ENCODE results near the gene SLC45A2. TPM values are rescaled to one million over a fixed set of nuclear protein-coding genes. Genes with fewer than 3 reads are reported as not detected.

The SLC45A2 gene
- total RNA-seq, 1 experiment from 2014 or later = 0.28 TPM

- CTCF ChIA-PET = no interaction called here
- Histone ChIP-seq H3K36me3 (ENCODE audit: insufficient read depth, low read length, poor library complexity, severe bottlenecking) (no peaks in the 10 kb centered on the region), H3K27ac (ENCODE audit: low read depth, low read length, poor library complexity, severe bottlenecking) (no peak overlapping the region), H3K27me3 (replicated peaks; ENCODE audit: insufficient read depth, low read depth, low read length, poor library complexity) (no peaks in the 10 kb centered on the region), H3K4me1 (ENCODE audit: insufficient read depth, low read length, poor library complexity, severe bottlenecking) (no peaks in the 10 kb centered on the region), H3K4me3 (ENCODE audit: low read depth, low read length, poor library complexity, severe bottlenecking) (no peak overlapping the region), H3K9me3 (ENCODE audit: low read depth, low read length, poor library complexity, severe bottlenecking) (no peaks in the 10 kb centered on the region)
- POLR2A ChIA-PET (ENCODE audit: low non-redundant PET) = no interaction called here
- BruUV-seq (replicated peaks) = no TSS peak
- TF ChIP-seq EZH2 (IDR thresholded peaks at IDR 0.05; ENCODE audit: borderline replicate concordance, low read depth, low read length, poor library complexity, severe bottlenecking) (no peak), CTCF (conservative IDR thresholded peaks at IDR 0.05; ENCODE audit: low read depth, low read length) (no peak)
- intact Hi-C loops (cut with micrococcal nuclease; ENCODE audit: unreplicated experiment) = no loop called here
- DNase-seq (ENCODE audit: low spot score) = no peak
Measured at GRCh38 chr5:34001241-34001841, 16.8 kb upstream of the SLC45A2 start.

- Histone ChIP-seq H3K36me3 (ENCODE audit: insufficient read depth, low read length, poor library complexity, severe bottlenecking) (no peaks in the 10 kb centered on the region), H3K27ac (ENCODE audit: low read depth, low read length, poor library complexity, severe bottlenecking) (no peak overlapping the region), H3K4me3 (ENCODE audit: low read depth, low read length, poor library complexity, severe bottlenecking) (no peak overlapping the region), H3K4me1 (ENCODE audit: insufficient read depth, low read length, poor library complexity, severe bottlenecking) (no peaks in the 10 kb centered on the region), H3K9me3 (ENCODE audit: low read depth, low read length, poor library complexity, severe bottlenecking) (no peaks in the 10 kb centered on the region), H3K27me3 (replicated peaks; ENCODE audit: insufficient read depth, low read depth, low read length, poor library complexity) (no peaks in the 10 kb centered on the region)
- ChIA-PET CTCF (no interaction called here), POLR2A (ENCODE audit: low non-redundant PET) (no interaction called here)
- TF ChIP-seq EZH2 (IDR thresholded peaks at IDR 0.05; ENCODE audit: borderline replicate concordance, low read depth, low read length, poor library complexity, severe bottlenecking) = no peak
- TF ChIP-seq CTCF (conservative IDR thresholded peaks at IDR 0.05; ENCODE audit: low read depth, low read length) = no peak
- intact Hi-C loops (cut with micrococcal nuclease; ENCODE audit: unreplicated experiment) = loop anchor here (5.0 kb wide), 1 partner anchor 452 kb away; no protein-coding TSS in a partner anchor
- BruUV-seq (replicated peaks) = no TSS peak
- no peak for DNase-seq (ENCODE audit: low spot score)
Measured at GRCh38 chr5:33999978-34000377, 15.5 kb upstream of the SLC45A2 start.

GRCh38 chr5:33997331-33997983 is 13.0 kb upstream of the SLC45A2 start:
- TF ChIP-seq CTCF (conservative IDR thresholded peaks at IDR 0.05; ENCODE audit: low read depth, low read length) = peak; percentile 80
- no peak for TF ChIP-seq EZH2 (IDR thresholded peaks at IDR 0.05; ENCODE audit: borderline replicate concordance, low read depth, low read length, poor library complexity, severe bottlenecking)
- intact Hi-C loops (cut with micrococcal nuclease; ENCODE audit: unreplicated experiment) = loop anchor here (2.0 to 5.0 kb wide), 2 partner anchors 455 to 467 kb away; no protein-coding TSS in a partner anchor
- Histone ChIP-seq H3K4me1 (ENCODE audit: insufficient read depth, low read length, poor library complexity, severe bottlenecking) (no peaks in the 10 kb centered on the region), H3K9me3 (ENCODE audit: low read depth, low read length, poor library complexity, severe bottlenecking) (no peaks in the 10 kb centered on the region), H3K27ac (ENCODE audit: low read depth, low read length, poor library complexity, severe bottlenecking) (no peak overlapping the region), H3K27me3 (replicated peaks; ENCODE audit: insufficient read depth, low read depth, low read length, poor library complexity) (no peaks in the 10 kb centered on the region), H3K4me3 (ENCODE audit: low read depth, low read length, poor library complexity, severe bottlenecking) (no peak overlapping the region), H3K36me3 (ENCODE audit: insufficient read depth, low read length, poor library complexity, severe bottlenecking) (no peaks in the 10 kb centered on the region)
- DNase-seq (ENCODE audit: low spot score) = peak; percentile 81
- no TSS peak for BruUV-seq (replicated peaks)
- POLR2A ChIA-PET (ENCODE audit: low non-redundant PET) = no interaction called here
- CTCF ChIA-PET = interaction anchor here (0.6 to 1.0 kb wide), 4 partner anchors 8 to 1975 kb away, joined by 3 to 7 read pairs (median 4); no protein-coding TSS in a partner anchor

Measured in A673 (cell line).